Measurements from ENCODE around the gene SETD4. TPM values are rescaled to one million over a fixed set of nuclear protein-coding genes. Genes with fewer than 3 reads are reported as not detected.
"Not testable (repeated sequence)": the region's sequence is repeated elsewhere in the genome, so short reads cannot be mapped to it uniquely, and the experiment has no call there.

The SETD4 gene
- total RNA-seq, 2 donors from 2014 or later: 19.8 to 36.3 TPM

GRCh38 chr21:36103434-36103833, 43.1 kb upstream of the SETD4 start:
- H3K27me3 ChIP-seq (replicated peaks; ENCODE audit: insufficient read depth): no peaks in the 10 kb centered on the region
- no peak overlapping the region for H3K4me3 ChIP-seq
- no peaks in the 10 kb centered on the region for H3K9me3 ChIP-seq
- H3K36me3 ChIP-seq: no peaks in the 10 kb centered on the region
- TF ChIP-seq CTCF (IDR thresholded peaks at IDR 0.05) (no peak), POLR2A (IDR thresholded peaks at IDR 0.05) (no peak), POLR2AphosphoS5 (IDR thresholded peaks at IDR 0.05) (no peak)
- no peak overlapping the region for H3K27ac ChIP-seq
- intact Hi-C loops (cut with DNase I): no loop called here
- no peaks in the 10 kb centered on the region for H3K4me1 ChIP-seq (replicated peaks)
- no peak for DNase-seq (ENCODE audit: low spot score)

DNA sequence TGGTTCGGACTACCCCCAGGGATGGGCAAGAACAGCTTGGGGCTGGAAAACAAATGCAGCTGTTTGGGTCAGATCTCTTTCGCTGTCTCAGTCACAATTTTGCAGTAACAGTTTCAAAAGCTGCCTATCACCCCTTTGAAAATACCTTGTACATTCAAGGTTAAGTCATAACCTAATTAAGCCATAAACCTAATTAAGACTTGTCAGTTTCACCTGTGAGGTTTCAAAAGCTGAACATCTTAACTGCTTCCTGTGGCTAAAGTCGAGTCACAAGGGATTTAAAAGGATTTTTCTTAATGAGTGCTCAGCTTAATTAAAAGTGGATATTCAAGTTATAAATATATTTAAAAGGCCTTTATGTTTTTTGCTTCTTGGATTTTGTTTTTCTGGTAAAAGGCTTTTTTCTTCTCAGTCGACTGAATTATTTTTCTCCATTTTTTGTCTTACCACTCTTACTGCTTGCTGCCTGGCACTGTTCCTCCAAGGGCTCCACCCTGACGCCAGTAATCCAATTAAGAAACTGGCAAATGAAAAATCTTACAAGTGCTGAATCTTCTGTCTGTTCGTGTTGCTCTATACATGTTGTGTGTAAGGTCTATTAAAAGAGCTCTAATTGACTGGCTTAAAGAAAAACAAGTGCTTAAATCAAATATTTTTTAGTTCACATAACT, 40.8 kb upstream of the SETD4 start:
- TF ChIP-seq CTCF (IDR thresholded peaks at IDR 0.05) (no peak), POLR2A (IDR thresholded peaks at IDR 0.05) (no peak), POLR2AphosphoS5 (IDR thresholded peaks at IDR 0.05) (no peak)
- 69% methylated on average over 6 of the region's 6 CpGs for WGBS
- no peaks in the 10 kb centered on the region for H3K9me3 ChIP-seq
- H3K4me3 ChIP-seq: no peak overlapping the region
- H3K36me3 ChIP-seq: no peaks in the 10 kb centered on the region
- H3K4me1 ChIP-seq (replicated peaks): no peaks in the 10 kb centered on the region
- H3K27me3 ChIP-seq (replicated peaks; ENCODE audit: insufficient read depth): no peaks in the 10 kb centered on the region
- intact Hi-C loops (cut with DNase I): no loop called here
- no peak for DNase-seq (ENCODE audit: low spot score)
- no peak overlapping the region for H3K27ac ChIP-seq

GRCh38 chr21:36099695-36100211, 39.4 kb upstream of the SETD4 start:
- H3K36me3 ChIP-seq; H3K27me3 ChIP-seq (replicated peaks; ENCODE audit: insufficient read depth); DNase-seq (ENCODE audit: low spot score); H3K9me3 ChIP-seq; intact Hi-C loops (cut with DNase I); H3K4me3 ChIP-seq; H3K4me1 ChIP-seq (replicated peaks); H3K27ac ChIP-seq: not testable (repeated sequence)
- WGBS: 62% methylated on average over 13 of the region's 13 CpGs

DNA sequence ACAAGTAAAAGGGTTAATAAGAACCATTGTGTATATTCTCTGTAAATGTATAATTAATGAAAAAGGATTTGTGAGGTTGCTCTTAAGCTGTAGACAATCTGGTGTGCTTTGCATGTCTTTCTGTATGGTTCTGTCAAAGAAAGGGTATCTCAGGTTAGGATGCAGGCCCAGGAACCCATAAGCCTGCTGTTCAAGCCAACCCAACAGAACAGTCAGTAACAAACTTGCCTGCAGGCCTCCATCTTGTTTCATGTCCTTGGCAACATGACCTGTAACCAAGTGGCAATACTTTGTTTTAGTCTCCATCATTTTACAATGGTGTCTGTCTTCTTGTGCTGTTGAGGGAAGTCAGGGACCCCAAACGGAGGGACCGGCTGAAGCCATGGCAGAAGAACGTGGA, 38.7 kb upstream of the SETD4 start:
- Histone ChIP-seq H3K4me1 (replicated peaks) (no peaks in the 10 kb centered on the region), H3K27ac (no peak overlapping the region), H3K9me3 (no peaks in the 10 kb centered on the region), H3K36me3 (no peaks in the 10 kb centered on the region), H3K4me3 (no peak overlapping the region), H3K27me3 (replicated peaks; ENCODE audit: insufficient read depth) (no peaks in the 10 kb centered on the region)
- TF ChIP-seq CTCF (IDR thresholded peaks at IDR 0.05) (no peak), POLR2A (IDR thresholded peaks at IDR 0.05) (no peak), POLR2AphosphoS5 (IDR thresholded peaks at IDR 0.05) (no peak)
- intact Hi-C loops (cut with DNase I): no loop called here
- no peak for DNase-seq (ENCODE audit: low spot score)
- 95% methylated on average over 3 of the region's 3 CpGs for WGBS

- Histone ChIP-seq H3K27ac (no peak overlapping the region), H3K27me3 (replicated peaks; ENCODE audit: insufficient read depth) (no peaks in the 10 kb centered on the region), H3K36me3 (no peaks in the 10 kb centered on the region), H3K4me3 (no peak overlapping the region), H3K9me3 (no peaks in the 10 kb centered on the region), H3K4me1 (replicated peaks) (no peaks in the 10 kb centered on the region)
- no peak for DNase-seq (ENCODE audit: low spot score)
- intact Hi-C loops (cut with DNase I): no loop called here
- TF ChIP-seq POLR2A (IDR thresholded peaks at IDR 0.05) (no peak), POLR2AphosphoS5 (IDR thresholded peaks at IDR 0.05) (no peak)
- 68% methylated on average over 2 of the region's 2 CpGs for WGBS
Observed at GRCh38 chr21:36098182-36098532, 37.8 kb upstream of the SETD4 start.

Measured in prostate gland (tissue), 2 donors.